ENCODE results near the gene P2RX1.
"Not testable (repeated sequence)": the region's sequence is repeated elsewhere in the genome, so short reads cannot be mapped to it uniquely, and the experiment has no call there.

The P2RX1 gene

GRCh38 chr17:3951003-3951402 is 34.7 kb upstream of the P2RX1 start:
- Histone ChIP-seq H3K9me3 (no peaks in the 10 kb centered on the region), H3K4me1 (ENCODE audit: control insufficient read depth in 1 of 2, insufficient read depth in 1 of 2, low read depth in 1 of 2, low read length in 1 of 2) (no peaks in the 10 kb centered on the region), H3K4me3 (ENCODE audit: low read depth in 1 of 2, low read length in 1 of 2) (no peak overlapping the region), H3K36me3 (peaks cover 94% of the 10 kb centered on the region), H3K27ac (no peak overlapping the region), H3K27me3 (no peaks in the 10 kb centered on the region)
- no peak for TF ChIP-seq CTCF (IDR thresholded peaks at IDR 0.05)

DNA sequence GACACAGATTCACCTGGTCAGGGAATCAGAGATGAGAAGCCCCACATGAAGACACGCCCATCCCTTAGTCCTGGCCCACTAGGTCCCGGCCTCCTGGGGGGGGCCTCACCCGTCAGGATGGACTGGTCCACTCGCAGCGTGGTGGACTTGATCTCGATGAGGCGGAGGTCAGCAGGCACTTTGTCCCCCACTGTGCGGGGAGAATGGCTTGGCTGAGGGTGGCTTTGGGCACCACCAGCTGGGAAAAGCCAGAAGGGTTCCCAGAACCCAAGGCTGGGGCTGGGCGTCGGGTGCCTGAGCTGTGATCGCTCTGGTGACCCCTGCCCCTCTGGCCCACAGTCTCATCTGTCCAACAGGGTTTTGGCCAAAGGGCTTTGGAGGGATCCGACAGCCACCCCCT is 34.3 kb upstream of the P2RX1 start:
- H3K4me1 ChIP-seq (ENCODE audit: control insufficient read depth in 1 of 2, insufficient read depth in 1 of 2, low read depth in 1 of 2, low read length in 1 of 2) = no peaks in the 10 kb centered on the region
- no peaks in the 10 kb centered on the region for H3K9me3 ChIP-seq
- peaks cover 96% of the 10 kb centered on the region for H3K36me3 ChIP-seq
- no peak overlapping the region for H3K27ac ChIP-seq
- no peaks in the 10 kb centered on the region for H3K27me3 ChIP-seq
- no peak for TF ChIP-seq CTCF (IDR thresholded peaks at IDR 0.05)
- H3K4me3 ChIP-seq (ENCODE audit: low read depth in 1 of 2, low read length in 1 of 2) = no peak overlapping the region

DNA sequence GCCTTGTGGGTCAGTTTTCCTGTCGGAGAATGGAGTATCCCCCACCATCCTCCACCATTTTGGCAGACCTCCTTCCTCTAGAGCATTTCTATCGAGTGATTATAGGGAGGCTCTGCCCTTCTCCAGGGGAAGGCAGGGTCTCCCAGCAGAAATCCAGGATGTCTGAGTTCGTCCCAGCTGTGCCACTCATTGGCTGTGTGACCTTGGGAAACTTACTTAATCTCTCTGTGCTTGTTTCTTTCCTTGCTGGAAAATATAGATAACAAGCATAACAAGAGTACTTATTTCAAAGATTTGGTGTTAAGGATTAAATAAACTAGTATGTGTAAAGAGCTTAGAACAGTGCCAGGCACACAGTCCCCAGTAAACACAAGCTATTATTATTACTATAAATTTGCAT is 33.2 kb upstream of the P2RX1 start:
- Histone ChIP-seq H3K36me3 (peaks cover 97% of the 10 kb centered on the region), H3K4me3 (ENCODE audit: low read depth in 1 of 2, low read length in 1 of 2) (no peak overlapping the region), H3K4me1 (ENCODE audit: control insufficient read depth in 1 of 2, insufficient read depth in 1 of 2, low read depth in 1 of 2, low read length in 1 of 2) (no peaks in the 10 kb centered on the region), H3K9me3 (no peaks in the 10 kb centered on the region), H3K27ac (peak overlapping the region; percentile 33), H3K27me3 (no peaks in the 10 kb centered on the region)
- no peak for TF ChIP-seq CTCF (IDR thresholded peaks at IDR 0.05)

DNA sequence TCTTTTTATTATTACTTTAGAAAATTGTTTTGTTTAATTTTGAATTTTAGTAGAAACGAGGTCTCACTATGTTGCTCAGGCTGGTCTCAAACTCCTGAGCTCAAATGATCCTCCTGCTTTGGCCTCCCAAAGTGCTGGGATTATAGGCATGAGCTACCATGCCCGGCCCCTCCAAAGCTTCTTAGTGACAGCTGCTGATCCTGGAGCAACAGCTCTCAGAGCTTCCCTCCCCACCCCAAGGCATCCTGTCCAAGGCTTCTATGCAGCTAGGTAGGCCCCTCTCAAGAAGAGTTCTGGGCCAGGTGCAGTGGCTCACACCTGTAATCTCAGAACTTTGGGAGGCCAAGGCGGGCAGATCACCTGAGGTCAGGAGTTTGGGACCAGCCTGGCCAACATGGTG is 32.3 kb upstream of the P2RX1 start:
- not testable (repeated sequence) for H3K27ac ChIP-seq; H3K4me1 ChIP-seq (ENCODE audit: control insufficient read depth in 1 of 2, insufficient read depth in 1 of 2, low read depth in 1 of 2, low read length in 1 of 2); H3K9me3 ChIP-seq; H3K27me3 ChIP-seq; H3K4me3 ChIP-seq (ENCODE audit: low read depth in 1 of 2, low read length in 1 of 2)
- peaks cover 100% of the 10 kb centered on the region for H3K36me3 ChIP-seq

DNA sequence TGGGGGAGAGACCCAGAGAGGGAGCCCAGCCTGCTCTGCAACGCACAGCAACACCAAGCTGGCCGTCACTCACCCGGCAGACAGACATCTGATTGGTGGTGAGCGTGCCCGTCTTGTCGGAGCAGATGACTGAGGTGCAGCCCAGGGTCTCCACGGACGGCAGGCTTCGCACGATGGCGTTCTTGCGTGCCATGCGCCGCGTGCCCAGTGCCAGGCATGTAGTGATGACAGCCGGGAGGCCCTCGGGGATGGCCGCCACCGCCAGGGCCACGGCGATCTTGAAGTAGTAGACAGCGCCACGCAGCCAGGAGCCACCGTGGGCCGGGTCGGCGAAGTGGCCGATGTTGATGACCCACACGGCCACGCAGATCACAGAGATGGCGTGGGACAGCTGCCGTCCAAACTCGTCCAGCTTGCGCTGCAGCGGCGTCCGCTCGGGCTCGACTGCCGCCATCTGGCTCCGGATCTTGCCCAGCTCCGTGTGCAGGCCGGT is 31.1 kb upstream of the P2RX1 start:
- TF ChIP-seq CTCF (IDR thresholded peaks at IDR 0.05) = no peak
- H3K36me3 ChIP-seq = peaks cover 100% of the 10 kb centered on the region
- no peaks in the 10 kb centered on the region for H3K4me1 ChIP-seq (ENCODE audit: control insufficient read depth in 1 of 2, insufficient read depth in 1 of 2, low read depth in 1 of 2, low read length in 1 of 2)
- no peaks in the 10 kb centered on the region for H3K9me3 ChIP-seq
- no peak overlapping the region for H3K27ac ChIP-seq
- H3K4me3 ChIP-seq (ENCODE audit: low read depth in 1 of 2, low read length in 1 of 2) = no peak overlapping the region
- H3K27me3 ChIP-seq = no peaks in the 10 kb centered on the region

DNA sequence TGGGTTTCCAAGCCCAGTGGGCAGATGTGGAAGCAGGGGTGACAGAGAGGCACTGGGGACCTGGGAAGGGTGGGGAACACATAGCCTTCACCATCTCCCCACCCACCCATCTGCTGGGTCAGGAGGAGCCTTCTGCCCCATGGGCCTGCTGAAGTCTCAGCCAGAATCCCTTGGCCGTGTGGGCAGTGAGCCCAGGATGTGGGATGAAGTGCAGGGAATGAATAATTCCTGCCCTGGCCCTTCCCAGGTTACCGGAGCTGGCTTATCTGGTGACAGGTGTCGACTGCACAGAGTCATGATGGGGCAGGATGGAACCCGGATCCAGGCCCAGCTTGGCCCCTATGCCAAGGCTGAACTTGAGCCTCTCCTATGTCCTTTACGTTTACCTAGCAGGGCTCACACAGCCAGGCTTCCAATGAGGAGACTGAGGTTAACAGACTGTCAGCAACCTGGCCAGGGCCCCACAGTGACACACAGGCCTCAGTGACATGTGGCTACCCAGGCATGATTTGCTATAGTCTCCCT is 30.5 kb upstream of the P2RX1 start:
- Histone ChIP-seq H3K4me1 (ENCODE audit: control insufficient read depth in 1 of 2, insufficient read depth in 1 of 2, low read depth in 1 of 2, low read length in 1 of 2) (no peaks in the 10 kb centered on the region), H3K27me3 (no peaks in the 10 kb centered on the region), H3K36me3 (peaks cover 100% of the 10 kb centered on the region), H3K4me3 (ENCODE audit: low read depth in 1 of 2, low read length in 1 of 2) (no peak overlapping the region), H3K9me3 (no peaks in the 10 kb centered on the region), H3K27ac (peak overlapping the region; percentile 20)
- TF ChIP-seq CTCF (IDR thresholded peaks at IDR 0.05) = no peak

All from neutrophil (primary cell).